ENCODE measurements around the gene ZNF446.

- TF ChIP-seq, protein P1, sequence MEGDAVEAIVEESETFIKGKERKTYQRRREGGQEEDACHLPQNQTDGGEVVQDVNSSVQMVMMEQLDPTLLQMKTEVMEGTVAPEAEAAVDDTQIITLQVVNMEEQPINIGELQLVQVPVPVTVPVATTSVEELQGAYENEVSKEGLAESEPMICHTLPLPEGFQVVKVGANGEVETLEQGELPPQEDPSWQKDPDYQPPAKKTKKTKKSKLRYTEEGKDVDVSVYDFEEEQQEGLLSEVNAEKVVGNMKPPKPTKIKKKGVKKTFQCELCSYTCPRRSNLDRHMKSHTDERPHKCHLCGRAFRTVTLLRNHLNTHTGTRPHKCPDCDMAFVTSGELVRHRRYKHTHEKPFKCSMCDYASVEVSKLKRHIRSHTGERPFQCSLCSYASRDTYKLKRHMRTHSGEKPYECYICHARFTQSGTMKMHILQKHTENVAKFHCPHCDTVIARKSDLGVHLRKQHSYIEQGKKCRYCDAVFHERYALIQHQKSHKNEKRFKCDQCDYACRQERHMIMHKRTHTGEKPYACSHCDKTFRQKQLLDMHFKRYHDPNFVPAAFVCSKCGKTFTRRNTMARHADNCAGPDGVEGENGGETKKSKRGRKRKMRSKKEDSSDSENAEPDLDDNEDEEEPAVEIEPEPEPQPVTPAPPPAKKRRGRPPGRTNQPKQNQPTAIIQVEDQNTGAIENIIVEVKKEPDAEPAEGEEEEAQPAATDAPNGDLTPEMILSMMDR (IDR thresholded peaks at IDR 0.05): no peak
- no peak for TF ChIP-seq EZH2 (IDR thresholded peaks at IDR 0.05; ENCODE audit: borderline replicate concordance, insufficient read depth, low read depth, low read length, poor library complexity, severe bottlenecking)
Observed at GRCh38 chr19:58456111-58456510, 20.0 kb upstream of the ZNF446 start.
